ENCODE measurements around the gene GALNT9. TPM values are rescaled to one million over a fixed set of nuclear protein-coding genes. Genes with fewer than 3 reads are reported as not detected.
"Not testable (repeated sequence)": the region's sequence is repeated elsewhere in the genome, so short reads cannot be mapped to it uniquely, and the experiment has no call there.

The GALNT9 gene
- total RNA-seq, 2 donors from 2014 or later: 0.14 to 1.0 TPM

DNA sequence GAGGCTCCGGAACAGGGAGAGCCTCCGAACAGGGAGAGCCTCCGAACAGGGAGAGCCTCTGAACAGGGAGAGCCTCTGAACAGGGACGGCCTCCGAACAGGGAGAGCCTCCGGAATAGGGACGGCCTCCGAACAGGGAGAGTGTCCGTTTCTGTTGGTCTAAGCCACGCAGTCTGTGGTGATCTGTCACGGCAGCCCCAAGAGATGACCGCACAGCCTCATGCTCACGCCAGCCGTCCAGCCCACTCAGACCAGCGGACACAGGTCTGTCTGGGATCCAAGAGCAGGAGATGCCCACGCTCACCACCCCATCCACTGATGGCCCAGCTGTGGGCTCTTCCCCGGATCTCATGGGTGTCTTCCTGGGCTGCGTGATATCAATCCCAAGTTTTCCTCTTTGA, 33.3 kb downstream of the GALNT9 start:
- DNase-seq (ENCODE audit: low spot score): no peak
- TF ChIP-seq POLR2A (IDR thresholded peaks at IDR 0.05): no peak
- TF ChIP-seq, protein P1, sequence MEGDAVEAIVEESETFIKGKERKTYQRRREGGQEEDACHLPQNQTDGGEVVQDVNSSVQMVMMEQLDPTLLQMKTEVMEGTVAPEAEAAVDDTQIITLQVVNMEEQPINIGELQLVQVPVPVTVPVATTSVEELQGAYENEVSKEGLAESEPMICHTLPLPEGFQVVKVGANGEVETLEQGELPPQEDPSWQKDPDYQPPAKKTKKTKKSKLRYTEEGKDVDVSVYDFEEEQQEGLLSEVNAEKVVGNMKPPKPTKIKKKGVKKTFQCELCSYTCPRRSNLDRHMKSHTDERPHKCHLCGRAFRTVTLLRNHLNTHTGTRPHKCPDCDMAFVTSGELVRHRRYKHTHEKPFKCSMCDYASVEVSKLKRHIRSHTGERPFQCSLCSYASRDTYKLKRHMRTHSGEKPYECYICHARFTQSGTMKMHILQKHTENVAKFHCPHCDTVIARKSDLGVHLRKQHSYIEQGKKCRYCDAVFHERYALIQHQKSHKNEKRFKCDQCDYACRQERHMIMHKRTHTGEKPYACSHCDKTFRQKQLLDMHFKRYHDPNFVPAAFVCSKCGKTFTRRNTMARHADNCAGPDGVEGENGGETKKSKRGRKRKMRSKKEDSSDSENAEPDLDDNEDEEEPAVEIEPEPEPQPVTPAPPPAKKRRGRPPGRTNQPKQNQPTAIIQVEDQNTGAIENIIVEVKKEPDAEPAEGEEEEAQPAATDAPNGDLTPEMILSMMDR (IDR thresholded peaks at IDR 0.05): no peak
- no peak for TF ChIP-seq POLR2AphosphoS5 (IDR thresholded peaks at IDR 0.05)
- intact Hi-C loops (cut with DNase I): no loop called here
- WGBS: 88% methylated on average over 18 of the region's 18 CpGs
- Histone ChIP-seq H3K36me3 (no peaks in the 10 kb centered on the region), H3K27me3 (replicated peaks; ENCODE audit: insufficient read depth) (peaks cover 8% of the 10 kb centered on the region), H3K4me3 (no peak overlapping the region), H3K27ac (no peak overlapping the region), H3K4me1 (replicated peaks) (no peaks in the 10 kb centered on the region), H3K9me3 (no peaks in the 10 kb centered on the region)

DNA sequence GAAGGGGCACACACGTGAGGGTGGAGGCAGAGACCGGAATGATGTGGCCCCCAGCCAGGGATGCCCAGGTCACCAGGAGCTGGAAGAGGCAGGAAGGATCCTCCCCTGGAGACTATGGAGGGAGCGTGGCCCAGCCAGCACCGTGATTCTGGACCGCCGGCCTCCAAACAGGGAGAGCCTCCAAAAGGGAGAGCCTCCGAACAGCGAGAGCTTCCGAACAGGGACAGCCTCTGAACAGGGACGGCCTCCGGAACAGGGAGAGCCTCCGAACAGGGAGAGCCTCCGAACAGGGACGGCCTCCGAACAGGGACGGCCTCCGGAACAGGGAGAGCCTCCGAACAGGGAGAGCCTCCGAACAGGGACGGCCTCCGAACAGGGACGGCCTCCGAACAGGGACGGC, 33.8 kb downstream of the GALNT9 start:
- H3K4me3 ChIP-seq; H3K4me1 ChIP-seq (replicated peaks); H3K9me3 ChIP-seq; H3K27me3 ChIP-seq (replicated peaks; ENCODE audit: insufficient read depth); intact Hi-C loops (cut with DNase I); H3K27ac ChIP-seq; DNase-seq (ENCODE audit: low spot score); H3K36me3 ChIP-seq: not testable (repeated sequence)
- WGBS: 91% methylated on average over 24 of the region's 24 CpGs

DNA sequence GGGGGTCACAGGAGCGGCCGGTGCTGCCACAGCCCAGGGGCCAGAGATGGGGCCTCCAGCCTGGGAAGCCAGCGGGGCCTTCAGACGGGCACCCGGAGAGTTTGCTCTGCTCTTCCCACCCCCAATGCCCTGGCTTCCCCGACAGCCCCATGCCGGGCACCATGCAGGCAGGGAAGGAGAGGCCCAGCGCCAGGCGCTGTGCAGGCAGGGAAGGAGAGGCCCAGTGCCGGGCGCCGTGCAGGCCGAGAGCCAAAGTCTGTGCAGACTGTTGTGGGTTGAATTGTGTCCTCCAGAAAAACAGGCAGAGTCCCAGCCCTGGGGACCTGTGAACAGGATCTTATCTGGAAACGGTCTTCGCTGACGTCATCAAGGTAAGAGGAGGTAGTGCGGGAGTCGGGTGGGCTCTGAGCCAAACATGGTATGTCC, 34.3 kb downstream of the GALNT9 start:
- intact Hi-C loops (cut with DNase I): no loop called here
- no peak overlapping the region for H3K4me3 ChIP-seq
- no peaks in the 10 kb centered on the region for H3K9me3 ChIP-seq
- H3K27ac ChIP-seq: no peak overlapping the region
- DNase-seq (ENCODE audit: low spot score): no peak
- 71% methylated on average over 18 of the region's 18 CpGs for WGBS
- no peaks in the 10 kb centered on the region for H3K4me1 ChIP-seq (replicated peaks)
- H3K36me3 ChIP-seq: no peaks in the 10 kb centered on the region
- H3K27me3 ChIP-seq (replicated peaks; ENCODE audit: insufficient read depth): peaks cover 8% of the 10 kb centered on the region
- no peak for TF ChIP-seq POLR2A (IDR thresholded peaks at IDR 0.05)
- no peak for TF ChIP-seq POLR2AphosphoS5 (IDR thresholded peaks at IDR 0.05)
- TF ChIP-seq, protein P1 (IDR thresholded peaks at IDR 0.05): no peak

DNA sequence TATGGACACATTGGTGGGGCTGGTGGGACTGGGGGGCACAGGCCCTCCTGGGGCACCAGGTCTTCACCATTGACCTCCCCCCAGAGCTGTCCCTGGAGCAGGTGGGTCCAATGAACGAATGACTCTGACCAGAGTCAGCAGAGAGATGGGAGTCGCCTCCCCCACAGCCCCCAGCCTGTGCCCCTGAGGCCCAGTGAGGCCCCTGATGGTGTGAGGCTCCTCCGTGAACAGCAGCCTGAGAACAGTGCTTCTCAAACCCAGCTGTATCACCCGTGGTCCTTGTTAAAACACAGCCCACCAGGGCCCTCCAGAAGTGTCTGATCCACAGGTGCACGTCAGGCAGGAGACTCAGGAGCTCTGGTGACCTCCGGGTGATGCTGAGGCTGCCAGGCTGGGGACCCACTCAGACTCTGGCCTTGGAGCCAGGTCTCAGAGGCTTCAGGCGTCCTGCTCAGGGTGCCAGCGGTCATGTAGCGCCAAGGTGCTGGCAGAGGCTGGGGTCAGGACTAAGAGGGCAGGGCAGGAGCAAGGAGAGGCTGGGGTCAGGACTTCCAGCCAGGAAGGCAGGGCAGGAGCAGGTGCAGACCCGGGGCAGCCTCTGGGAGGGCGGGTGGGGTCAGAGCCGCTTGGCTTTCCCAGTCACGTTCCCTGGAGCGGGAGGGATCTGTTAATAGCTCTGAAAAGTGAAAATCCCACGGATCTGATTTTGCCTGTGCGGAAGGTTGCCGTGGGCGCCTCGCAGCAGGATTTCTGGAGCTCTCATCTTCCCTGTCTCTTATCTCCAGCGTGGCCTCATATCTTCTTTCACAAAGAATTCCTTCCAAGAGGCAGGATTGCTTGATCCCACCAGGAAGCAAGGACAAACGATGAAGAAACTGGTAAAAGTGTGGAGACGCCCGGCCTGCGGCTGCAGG, 35.0 kb downstream of the GALNT9 start:
- no peaks in the 10 kb centered on the region for H3K4me1 ChIP-seq (replicated peaks)
- DNase-seq (ENCODE audit: low spot score): no peak
- TF ChIP-seq, protein P1 (IDR thresholded peaks at IDR 0.05): no peak
- TF ChIP-seq POLR2AphosphoS5 (IDR thresholded peaks at IDR 0.05): no peak
- no peak for TF ChIP-seq POLR2A (IDR thresholded peaks at IDR 0.05)
- H3K4me3 ChIP-seq: no peak overlapping the region
- 77% methylated on average over 23 of the region's 24 CpGs for WGBS
- intact Hi-C loops (cut with DNase I): no loop called here
- no peaks in the 10 kb centered on the region for H3K9me3 ChIP-seq
- H3K27ac ChIP-seq: no peak overlapping the region
- H3K27me3 ChIP-seq (replicated peaks; ENCODE audit: insufficient read depth): peaks cover 8% of the 10 kb centered on the region
- H3K36me3 ChIP-seq: no peaks in the 10 kb centered on the region

DNA sequence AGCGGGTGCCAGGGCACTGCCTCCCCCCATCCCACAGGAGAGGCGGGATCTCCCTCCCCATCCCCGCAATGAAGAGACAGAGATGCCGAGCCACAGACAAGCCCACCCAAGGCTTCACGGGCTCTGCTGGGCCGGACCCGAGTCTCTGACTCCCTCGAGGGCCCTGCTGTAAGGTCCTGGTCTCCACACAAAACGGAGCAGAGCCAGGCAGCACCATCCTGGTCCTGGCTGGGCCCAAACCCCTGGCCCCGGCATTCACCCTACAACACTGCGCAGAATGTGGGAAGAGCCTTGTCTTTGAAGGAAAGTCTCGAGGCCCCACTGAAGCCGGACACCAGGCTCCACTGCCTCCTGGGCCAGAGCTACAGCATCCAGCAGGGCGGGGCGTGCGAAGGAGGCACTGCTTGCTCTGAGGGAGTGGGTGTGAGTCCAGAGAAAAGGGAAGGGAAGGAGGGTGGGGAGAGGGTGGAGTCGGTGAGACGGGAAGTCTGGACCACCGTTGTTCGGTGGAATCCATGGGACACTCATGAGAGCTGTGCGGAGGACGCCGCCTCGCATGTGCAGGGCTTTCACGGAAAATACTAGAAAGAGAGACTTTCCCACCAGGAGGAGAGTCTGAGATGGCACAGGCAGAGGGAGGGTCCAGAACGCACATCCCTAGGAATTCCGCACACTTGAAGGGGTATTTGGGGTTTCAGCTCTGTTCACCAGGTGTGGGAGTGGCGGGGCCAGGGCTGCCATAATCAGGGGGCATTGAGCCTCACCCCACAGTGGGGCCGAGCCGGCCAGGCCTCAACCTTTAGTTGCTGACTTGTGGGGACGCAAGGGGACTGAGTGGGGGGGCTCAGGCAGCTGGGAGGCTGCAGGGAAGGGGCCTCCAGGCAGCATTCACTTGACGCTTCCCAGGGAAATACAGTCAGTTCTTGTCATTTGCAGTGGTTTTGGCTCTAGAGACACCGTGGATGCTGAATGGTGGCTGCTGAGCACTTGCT, 36.8 kb downstream of the GALNT9 start:
- no peaks in the 10 kb centered on the region for H3K9me3 ChIP-seq
- no peak for DNase-seq (ENCODE audit: low spot score)
- intact Hi-C loops (cut with DNase I): no loop called here
- no peak overlapping the region for H3K27ac ChIP-seq
- no peaks in the 10 kb centered on the region for H3K4me1 ChIP-seq (replicated peaks)
- 90% methylated on average over 32 of the region's 33 CpGs for WGBS
- no peak overlapping the region for H3K4me3 ChIP-seq
- H3K36me3 ChIP-seq: no peaks in the 10 kb centered on the region
- peaks cover 5% of the 10 kb centered on the region for H3K27me3 ChIP-seq (replicated peaks; ENCODE audit: insufficient read depth)
- TF ChIP-seq POLR2AphosphoS5 (IDR thresholded peaks at IDR 0.05): no peak
- no peak for TF ChIP-seq POLR2A (IDR thresholded peaks at IDR 0.05)
- TF ChIP-seq, protein P1 (IDR thresholded peaks at IDR 0.05): no peak

All from prostate gland (tissue), 2 donors.